HG02981 (cell line): Measurements from ENCODE around the gene MMP15.

Experiments used
- ATAC-seq: cut with Tn5 transposase; IDR thresholded peaks from one replicate; pipeline ENCODE4 v1.9.1; 2021; ENCODE audit warnings: mild to moderate bottlenecking, moderate library complexity; ENCODE audit not compliant: unreplicated experiment

MMP15 gene

GRCh38 chr16:58018803-58019202, 6.8 kb upstream of the MMP15 start:
- no peak for ATAC-seq

DNA sequence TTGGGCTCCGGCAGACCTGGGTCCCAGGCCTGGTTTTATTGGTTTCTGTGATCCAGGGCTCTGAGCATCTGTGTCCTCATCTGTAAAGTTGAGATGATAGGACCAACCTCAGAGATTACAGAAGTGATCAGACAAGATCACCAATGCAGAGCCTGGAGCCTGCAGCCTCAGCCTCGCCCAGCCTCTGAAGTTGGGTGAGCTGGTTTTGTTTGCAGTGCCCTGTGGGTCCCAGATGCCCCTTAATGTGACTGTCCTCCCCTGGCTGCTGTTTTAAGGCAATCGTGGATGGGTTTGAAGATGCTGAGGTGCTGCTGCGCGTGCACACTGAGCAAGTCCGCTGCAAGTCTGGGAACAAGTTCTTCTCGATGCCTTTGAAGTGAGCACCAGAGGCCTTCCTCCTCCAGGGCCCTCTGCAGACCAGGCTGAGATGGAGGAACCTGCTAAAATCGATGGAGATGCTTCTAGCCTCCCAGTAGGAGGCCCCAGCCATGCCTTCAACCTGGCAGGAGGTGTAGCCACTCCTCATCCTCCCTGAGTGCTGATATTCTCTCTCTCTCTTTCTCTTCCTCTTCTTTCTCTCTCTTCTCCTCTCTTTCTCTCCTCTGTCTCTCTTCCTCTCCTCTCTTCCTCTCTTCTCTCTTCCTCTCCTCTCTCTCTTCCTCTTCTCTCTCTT, 5.6 kb upstream of the MMP15 start:
- ATAC-seq, result no peak

GRCh38 chr16:58020628-58021521, 4.7 kb upstream of the MMP15 start:
- ATAC-seq, result no peak

DNA sequence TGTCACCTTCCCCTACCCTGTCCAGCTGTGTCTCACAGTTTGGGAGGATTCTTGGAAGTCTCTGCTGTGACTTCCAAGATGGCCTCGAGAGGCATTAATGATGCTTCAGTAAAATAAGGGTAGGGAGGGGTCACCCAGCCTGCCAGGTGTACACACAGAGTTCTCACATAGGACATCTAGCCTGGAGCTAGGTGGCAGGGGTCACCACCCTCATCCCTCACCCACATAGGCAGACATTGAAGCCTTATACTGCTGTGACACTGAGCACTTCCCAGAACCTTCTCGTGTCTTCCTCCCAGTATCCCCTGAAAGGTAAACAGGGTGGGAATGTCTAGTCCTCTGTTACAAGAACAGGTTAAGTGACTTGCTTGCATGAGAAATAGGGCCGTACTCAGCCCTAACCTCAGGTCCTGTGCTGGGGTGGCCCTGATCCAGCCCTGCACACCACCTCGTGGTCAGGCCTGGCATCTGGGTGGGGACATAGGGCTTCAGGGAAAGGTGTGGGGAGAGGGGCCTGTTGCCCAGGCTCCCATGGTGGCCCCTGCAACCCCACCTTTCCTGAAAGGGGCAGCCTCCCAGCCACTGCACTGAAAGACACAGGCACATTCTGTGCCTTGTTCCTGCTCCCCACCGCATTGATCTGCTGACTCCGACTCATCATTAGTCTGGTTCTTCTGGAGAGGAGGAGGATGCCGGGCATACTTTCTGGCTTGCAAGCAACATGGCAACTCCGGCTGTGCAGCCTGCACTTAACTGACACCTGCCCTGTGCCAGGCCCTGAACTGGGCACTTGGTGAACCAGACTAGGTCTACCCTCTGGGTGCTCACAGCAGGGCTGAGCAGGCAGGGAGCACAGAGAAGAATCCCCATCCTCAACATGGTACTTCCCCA, 3.6 kb upstream of the MMP15 start:
- no peak for ATAC-seq

- no peak for ATAC-seq
Measured at GRCh38 chr16:58022601-58023371, 2.8 kb upstream of the MMP15 start.

DNA sequence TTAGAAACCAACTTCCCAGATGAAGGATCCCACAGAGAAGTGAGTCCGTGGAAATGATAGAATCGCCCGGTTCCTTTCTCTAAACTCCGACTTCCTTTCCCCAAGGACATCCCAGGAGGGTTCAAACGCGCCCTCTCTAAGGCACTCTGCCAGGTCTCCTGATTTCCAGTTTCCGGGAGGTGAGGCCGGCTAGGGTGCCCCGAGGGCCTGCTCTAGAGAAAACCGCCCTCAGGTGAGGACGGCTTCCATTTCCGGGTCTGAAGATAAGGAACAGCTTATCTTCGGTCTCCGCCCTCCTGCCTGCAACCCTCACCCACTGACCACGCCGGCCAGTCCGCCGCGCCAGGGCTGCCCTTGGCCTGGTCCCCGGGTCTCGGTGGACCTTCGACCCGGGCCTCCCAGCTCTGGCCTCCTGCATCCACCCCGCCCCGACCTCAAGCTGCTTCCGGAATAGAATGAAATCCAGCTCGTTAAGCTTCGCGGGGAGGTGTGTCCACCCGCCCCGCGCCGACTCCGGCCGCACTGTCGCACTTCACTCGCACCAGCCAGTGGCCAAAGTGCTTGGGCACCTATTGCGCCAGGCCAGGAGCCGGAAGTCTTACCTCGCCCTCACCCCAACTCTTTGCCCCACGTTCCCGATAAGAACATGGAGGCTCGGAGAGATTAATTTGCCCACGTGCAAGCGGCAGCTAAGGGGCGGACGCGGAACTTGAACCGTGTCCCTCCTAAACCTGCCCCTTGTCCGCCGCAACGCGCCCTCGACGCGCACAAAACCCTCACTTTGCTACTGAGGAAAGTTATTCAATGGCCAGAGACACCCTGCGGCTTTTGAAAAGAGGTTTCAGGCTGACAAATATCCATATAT, 836 bp upstream of the MMP15 start:
- ATAC-seq, result peak; percentile 11

GRCh38 chr16:58026139-58026704, 668 bp downstream of the MMP15 start:
- ATAC-seq, result peak; percentile 15

DNA sequence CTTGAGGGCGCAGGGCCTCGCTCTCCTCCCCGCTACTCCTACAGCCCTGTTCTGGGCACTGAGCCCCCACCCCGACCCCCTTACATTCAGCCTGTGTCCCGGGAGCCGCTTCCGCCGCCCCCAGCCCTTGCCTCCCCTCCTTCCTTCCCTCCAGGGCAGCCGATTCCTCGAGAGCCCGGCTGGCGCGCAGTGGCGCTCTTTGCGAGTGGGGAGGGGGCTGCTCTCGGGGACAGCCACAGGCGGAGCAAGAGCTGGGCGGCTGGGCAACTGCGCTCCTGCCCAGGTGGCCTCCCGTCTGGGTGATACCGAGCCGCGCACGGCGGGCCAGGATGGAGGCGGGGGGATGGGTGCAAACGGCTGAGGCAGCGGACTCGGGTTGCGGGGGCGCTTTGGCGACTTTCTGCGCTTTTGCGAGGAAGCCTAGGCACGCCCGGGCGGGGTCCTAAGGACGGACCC, 1.2 kb downstream of the MMP15 start:
- no peak for ATAC-seq

DNA sequence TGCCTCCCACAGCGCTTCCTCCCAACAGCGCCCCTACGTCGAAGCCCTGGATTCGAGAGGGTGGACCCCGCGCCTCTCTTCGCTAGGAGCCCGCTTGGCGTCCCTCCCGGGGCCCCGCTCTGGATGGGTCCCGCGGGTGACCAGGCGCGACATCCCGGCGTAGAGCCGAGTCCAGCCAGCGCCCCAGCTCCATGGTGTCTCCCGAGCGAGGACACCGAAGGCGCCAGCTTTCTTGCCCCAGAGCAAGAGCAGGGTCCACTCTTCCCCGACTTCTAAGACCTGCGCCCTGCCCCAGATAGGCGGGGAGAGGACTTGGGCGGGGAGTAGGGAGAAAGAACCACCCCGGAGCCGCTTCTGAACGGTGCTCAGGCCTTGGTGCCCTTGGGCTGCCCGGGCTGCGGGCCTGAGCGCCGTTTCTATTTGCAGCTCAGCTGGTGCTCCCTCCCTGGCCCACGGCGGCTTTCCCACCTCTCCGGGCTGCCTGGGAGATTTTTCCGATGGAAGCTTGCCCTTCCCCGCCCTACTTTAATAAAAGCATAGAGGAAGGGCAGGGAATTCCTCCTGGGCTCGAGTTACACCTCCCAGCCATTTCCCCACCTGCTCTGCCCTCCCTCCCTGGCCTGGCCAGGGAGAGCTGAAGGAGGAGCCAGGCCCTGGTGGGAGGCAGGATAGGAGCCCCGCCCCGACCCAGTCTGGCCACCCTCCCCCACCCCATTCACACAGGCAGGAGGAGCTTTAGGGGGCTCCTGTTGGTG, 1.8 kb downstream of the MMP15 start:
- ATAC-seq, result no peak

GRCh38 chr16:58027916-58028455, 2.4 kb downstream of the MMP15 start:
- no peak for ATAC-seq

- no peak for ATAC-seq
Measured at GRCh38 chr16:58028541-58029070, 3.1 kb downstream of the MMP15 start.

GRCh38 chr16:58029410-58029809, 3.9 kb downstream of the MMP15 start:
- no peak for ATAC-seq

- no peak for ATAC-seq
Measured at GRCh38 chr16:58030136-58030840, 4.7 kb downstream of the MMP15 start.

DNA sequence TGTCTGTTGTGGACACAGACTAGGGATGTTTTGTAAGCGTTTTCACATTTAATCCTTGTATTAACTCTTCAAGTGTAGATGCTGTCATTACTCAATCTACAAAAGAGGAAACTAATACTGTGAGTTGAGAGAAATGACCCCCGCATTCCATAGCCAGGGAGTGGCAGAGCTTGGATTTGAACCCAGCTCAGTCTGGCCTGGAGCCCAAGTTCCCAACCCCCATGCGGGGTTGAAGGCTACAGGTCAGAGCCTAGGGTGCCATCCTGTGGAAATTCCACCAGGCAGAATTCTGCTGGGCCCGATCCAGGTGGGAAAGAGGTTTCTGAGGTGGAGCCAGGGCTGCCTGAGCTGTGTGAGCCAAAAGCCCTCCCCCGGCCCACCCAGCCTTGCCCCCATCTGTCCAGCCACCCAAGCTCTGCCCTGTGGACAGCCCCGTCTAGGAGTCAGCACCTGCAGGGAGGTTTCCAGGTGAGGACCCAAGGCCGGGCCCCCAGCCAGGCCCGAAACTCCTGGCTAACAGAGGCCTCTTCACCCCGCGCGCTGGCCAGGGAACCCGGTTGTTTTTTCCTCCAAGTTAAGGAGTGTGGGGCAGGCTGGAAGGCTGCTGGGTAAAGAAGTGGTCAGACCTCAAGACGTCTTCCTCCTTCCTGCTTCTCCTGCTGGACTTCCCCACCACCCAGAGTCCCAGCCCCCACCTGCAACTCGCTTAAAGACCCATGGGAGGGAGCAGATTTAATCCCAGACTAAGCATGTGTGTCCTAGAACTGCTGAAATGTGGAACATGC, 5.7 kb downstream of the MMP15 start:
- ATAC-seq, result no peak

GRCh38 chr16:58032710-58033293, 7.2 kb downstream of the MMP15 start:
- ATAC-seq, result no peak

GRCh38 chr16:58034128-58034685, 8.7 kb downstream of the MMP15 start:
- no peak for ATAC-seq
